Type B pancreatic cell (in vitro differentiated cells): ENCODE data around the gene PNPLA6. TPM values are rescaled to one million over a fixed set of nuclear protein-coding genes. Genes with fewer than 3 reads are reported as not detected.

Experiments used
- DNase-seq: peaks from one replicate; pipeline ENCODE4 v3.0.0; 2021; ENCODE audit warnings: mixed read lengths; ENCODE audit not compliant: unreplicated experiment; ENCODE audit errors: extremely low spot score
- H3K27ac Mint-ChIP-seq: 2 replicates; pipeline ENCODE4 v1.8.0; 2021; ENCODE audit warnings: mild to moderate bottlenecking, mixed read lengths
- H3K27me3 Mint-ChIP-seq: 2 replicates; pipeline ENCODE4 v1.8.0; 2021; ENCODE audit warnings: mixed read lengths
- H3K36me3 Mint-ChIP-seq: 2 replicates; pipeline ENCODE4 v1.8.0; 2021; ENCODE audit warnings: mixed read lengths
- H3K4me1 Mint-ChIP-seq: one replicate; pipeline ENCODE4 v1.8.0; 2021; ENCODE audit warnings: mixed read lengths; ENCODE audit not compliant: unreplicated experiment
- H3K4me3 Mint-ChIP-seq: 2 replicates; pipeline ENCODE4 v1.8.0; 2021; ENCODE audit warnings: mild to moderate bottlenecking, mixed read lengths
- H3K9me3 Mint-ChIP-seq: 2 replicates; pipeline ENCODE4 v1.8.0; 2021; ENCODE audit warnings: mixed read lengths
- total RNA-seq: library from RNA; stranded (reverse); gene quantifications from 2 replicates; pipeline ENCODE4 v1.2.1, GENCODE V29; 2021; ENCODE audit warnings: low replicate concordance
- TF ChIP-seq, protein P1 (sequence below): fragments of 200-600 bp; sonication (generic); conservative IDR thresholded peaks from 2 replicates; pipeline ENCODE4 v1.5.0; 2021; ENCODE audit warnings: antibody characterized with exemption, mild to moderate bottlenecking

Gene PNPLA6
- total RNA-seq, 1 donor from 2014 or later: 84.3 TPM

DNA sequence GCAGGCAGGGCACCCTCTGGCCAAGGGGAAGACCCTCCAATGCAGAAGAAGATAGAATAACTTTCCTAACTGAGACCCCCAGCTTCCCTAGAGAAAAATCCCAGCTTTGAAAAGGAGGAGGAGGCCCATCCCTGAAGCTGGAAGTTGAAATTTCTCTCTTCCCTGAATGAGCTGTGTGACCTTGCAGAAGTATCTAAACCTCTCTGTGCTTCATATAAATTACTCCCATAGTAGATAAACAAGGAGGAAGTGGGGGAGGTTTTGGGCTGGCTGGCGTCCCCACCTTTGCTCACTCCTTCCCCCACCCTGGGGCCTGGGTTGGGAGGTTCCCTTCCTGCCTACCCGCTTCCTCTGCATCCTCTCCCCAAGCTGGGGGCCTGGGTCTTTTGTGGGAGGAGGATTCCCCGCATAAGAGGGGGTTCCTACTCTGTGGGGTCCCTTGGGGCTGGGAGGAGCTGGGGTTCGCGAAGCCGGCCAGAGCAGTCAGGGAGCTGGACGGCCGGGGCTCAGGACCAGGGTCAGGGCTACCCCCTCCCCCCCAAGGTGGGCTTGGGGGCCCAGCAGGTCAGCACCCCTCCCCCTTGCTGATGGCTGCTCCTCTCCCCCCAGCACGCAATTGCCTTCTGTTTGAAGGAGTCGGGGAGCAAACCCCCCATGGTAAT, 71.8 kb downstream of the PNPLA6 start:
- DNase-seq: no peak
- peaks cover 7% of the 10 kb centered on the region for H3K36me3 Mint-ChIP-seq
- H3K27me3 Mint-ChIP-seq: no peaks in the 10 kb centered on the region
- no peaks in the 10 kb centered on the region for H3K4me1 Mint-ChIP-seq
- no peak overlapping the region for H3K4me3 Mint-ChIP-seq
- H3K9me3 Mint-ChIP-seq: no peaks in the 10 kb centered on the region
- no peak overlapping the region for H3K27ac Mint-ChIP-seq
- TF ChIP-seq, protein P1, sequence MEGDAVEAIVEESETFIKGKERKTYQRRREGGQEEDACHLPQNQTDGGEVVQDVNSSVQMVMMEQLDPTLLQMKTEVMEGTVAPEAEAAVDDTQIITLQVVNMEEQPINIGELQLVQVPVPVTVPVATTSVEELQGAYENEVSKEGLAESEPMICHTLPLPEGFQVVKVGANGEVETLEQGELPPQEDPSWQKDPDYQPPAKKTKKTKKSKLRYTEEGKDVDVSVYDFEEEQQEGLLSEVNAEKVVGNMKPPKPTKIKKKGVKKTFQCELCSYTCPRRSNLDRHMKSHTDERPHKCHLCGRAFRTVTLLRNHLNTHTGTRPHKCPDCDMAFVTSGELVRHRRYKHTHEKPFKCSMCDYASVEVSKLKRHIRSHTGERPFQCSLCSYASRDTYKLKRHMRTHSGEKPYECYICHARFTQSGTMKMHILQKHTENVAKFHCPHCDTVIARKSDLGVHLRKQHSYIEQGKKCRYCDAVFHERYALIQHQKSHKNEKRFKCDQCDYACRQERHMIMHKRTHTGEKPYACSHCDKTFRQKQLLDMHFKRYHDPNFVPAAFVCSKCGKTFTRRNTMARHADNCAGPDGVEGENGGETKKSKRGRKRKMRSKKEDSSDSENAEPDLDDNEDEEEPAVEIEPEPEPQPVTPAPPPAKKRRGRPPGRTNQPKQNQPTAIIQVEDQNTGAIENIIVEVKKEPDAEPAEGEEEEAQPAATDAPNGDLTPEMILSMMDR: no peak

DNA sequence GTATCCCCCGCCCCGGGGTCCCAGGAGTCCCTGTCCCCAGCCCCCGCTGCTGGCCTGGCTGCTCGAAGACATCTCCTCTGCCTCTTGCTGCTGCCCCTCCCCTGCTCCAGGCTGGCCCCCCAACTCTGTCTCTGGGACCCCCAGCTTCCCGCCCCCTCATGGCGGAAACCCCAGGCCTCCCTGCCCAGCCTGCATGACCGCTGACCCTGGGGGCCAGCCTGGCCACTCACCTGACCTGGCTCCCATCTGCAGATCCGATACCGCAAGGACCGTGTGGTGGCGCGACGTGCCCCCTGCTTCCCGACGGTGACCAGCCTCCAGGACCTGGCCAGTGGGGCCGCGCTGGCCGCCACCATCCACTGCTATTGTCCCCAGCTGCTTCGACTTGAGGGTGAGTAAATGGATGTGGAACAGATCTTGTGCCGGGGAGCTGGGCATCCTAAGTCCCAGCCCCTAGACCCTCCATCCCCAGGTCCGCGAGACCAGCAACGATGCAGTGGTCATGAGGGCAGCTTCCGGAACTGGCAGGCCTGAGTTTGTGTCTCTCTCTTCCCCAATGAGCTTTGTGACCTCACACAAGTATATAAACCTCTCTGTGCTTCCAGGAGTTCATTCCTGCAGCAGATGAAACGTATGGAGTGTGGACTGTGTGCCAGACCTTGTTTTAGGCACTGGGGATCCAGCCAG, 72.5 kb downstream of the PNPLA6 start:
- Mint-ChIP-seq H3K9me3 (no peaks in the 10 kb centered on the region), H3K27me3 (no peaks in the 10 kb centered on the region), H3K27ac (no peak overlapping the region), H3K4me1 (no peaks in the 10 kb centered on the region), H3K36me3 (peaks cover 7% of the 10 kb centered on the region), H3K4me3 (no peak overlapping the region)
- DNase-seq: no peak
- TF ChIP-seq, protein P1: no peak

DNA sequence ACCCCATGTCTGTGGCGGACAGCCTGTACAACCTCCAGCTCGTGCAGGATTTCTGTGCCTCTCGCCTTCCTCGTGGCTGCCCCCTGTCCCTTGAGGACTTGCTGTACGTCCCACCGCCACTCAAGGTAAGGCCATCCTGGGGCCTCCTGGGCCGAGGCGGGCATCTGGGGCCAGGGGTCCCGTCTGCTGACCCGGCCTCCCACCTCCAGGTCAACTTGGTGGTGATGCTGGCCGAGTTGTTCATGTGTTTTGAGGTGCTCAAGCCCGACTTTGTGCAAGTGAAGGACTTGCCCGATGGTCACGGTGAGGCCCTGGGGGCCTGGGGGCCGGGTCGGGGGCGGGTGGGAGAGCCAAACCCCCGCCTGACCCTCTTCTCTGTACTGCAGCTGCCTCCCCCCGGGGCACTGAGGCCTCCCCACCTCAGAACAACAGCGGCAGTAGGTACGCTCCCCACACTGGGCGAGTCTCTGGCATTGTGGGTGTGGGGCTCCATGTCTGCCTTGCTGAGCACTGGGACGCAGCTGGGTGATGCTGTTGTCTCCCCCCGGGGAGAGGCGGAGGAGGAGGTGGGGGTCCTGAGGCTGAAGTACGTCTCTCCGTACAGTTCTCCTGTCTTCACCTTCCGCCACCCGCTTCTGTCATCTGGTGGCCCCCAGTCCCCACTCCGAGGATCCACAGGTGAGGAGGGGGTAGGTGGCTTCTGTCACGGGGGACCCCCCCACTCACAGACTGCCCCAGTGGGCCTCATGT, 75.1 kb downstream of the PNPLA6 start:
- no peak overlapping the region for H3K4me3 Mint-ChIP-seq
- no peak for DNase-seq
- TF ChIP-seq, protein P1: no peak
- no peak overlapping the region for H3K27ac Mint-ChIP-seq
- peaks cover 4% of the 10 kb centered on the region for H3K36me3 Mint-ChIP-seq
- no peaks in the 10 kb centered on the region for H3K4me1 Mint-ChIP-seq
- H3K9me3 Mint-ChIP-seq: no peaks in the 10 kb centered on the region
- no peaks in the 10 kb centered on the region for H3K27me3 Mint-ChIP-seq

Other genes with a start within 250 kb of the PNPLA6 start
- 33.7 and 55.3 TPM in 2 replicates for gene INSR, start 241.3 kb upstream of the PNPLA6 start, total RNA-seq
- 40.9 and 44.1 TPM in 2 replicates for gene ARHGEF18, start 186.8 kb upstream of the PNPLA6 start, total RNA-seq
- gene PEX11G, start 46.7 kb upstream of the PNPLA6 start, total RNA-seq: 4.8 and 5.7 TPM in 2 replicates
- gene ZNF358, start 19.6 kb upstream of the PNPLA6 start, total RNA-seq: 49.8 and 67.1 TPM in 2 replicates
- gene MCOLN1, start 13.1 kb upstream of the PNPLA6 start, total RNA-seq: 24.0 and 24.3 TPM in 2 replicates
- gene CAMSAP3, start 60.1 kb downstream of the PNPLA6 start, total RNA-seq: 28.6 and 51.8 TPM in 2 replicates
- gene XAB2, start 93.8 kb downstream of the PNPLA6 start, total RNA-seq: 38.5 and 46.5 TPM in 2 replicates
- 160 and 184 TPM in 2 replicates for gene PET100, start 94.1 kb downstream of the PNPLA6 start, total RNA-seq
- gene PCP2, start 98.0 kb downstream of the PNPLA6 start, total RNA-seq: 1.0 TPM in 1 of 2 replicates, not detected in the other
- gene STXBP2, start 101.4 kb downstream of the PNPLA6 start, total RNA-seq: 61.6 and 108 TPM in 2 replicates
- not detected in 2 replicates for gene RETN, start 133.3 kb downstream of the PNPLA6 start, total RNA-seq
- gene MCEMP1, start 141.4 kb downstream of the PNPLA6 start, total RNA-seq: not detected in 2 replicates
- 92.6 and 107 TPM in 2 replicates for gene TRAPPC5, start 145.1 kb downstream of the PNPLA6 start, total RNA-seq
- not detected in 2 replicates for gene FCER2, start 166.4 kb downstream of the PNPLA6 start, total RNA-seq
- not detected in 2 replicates for gene CLEC4G, start 196.4 kb downstream of the PNPLA6 start, total RNA-seq
- gene CD209, start 211.8 kb downstream of the PNPLA6 start, total RNA-seq: not detected in 2 replicates
- 0.48 and 0.69 TPM in 2 replicates for gene CLEC4M, start 227.5 kb downstream of the PNPLA6 start, total RNA-seq